ENCODE measurements around the gene PLVAP. TPM values are rescaled to one million over a fixed set of nuclear protein-coding genes. Genes with fewer than 3 reads are reported as not detected.
A peak's percentile ranks its signal among the peaks of the same experiment; 100 is the strongest.

Gene PLVAP
- total RNA-seq, 1 donor from 2014 or later: 0.84 TPM

- no peaks in the 10 kb centered on the region for H3K27me3 Mint-ChIP-seq
- H3K36me3 Mint-ChIP-seq (ENCODE audit: low read depth): peaks cover 46% of the 10 kb centered on the region
- no peak for TF ChIP-seq CTCF (IDR thresholded peaks at IDR 0.05)
- POLR2A ChIA-PET: interaction anchor here (0.6 to 1.1 kb wide), 2 partner anchors 43 to 600 kb away, joined by 3 read pairs; no protein-coding TSS in a partner anchor
- intact Hi-C loops (cut with micrococcal nuclease): no loop called here
- H3K4me3 Mint-ChIP-seq: peak overlapping the region; percentile 92
- no peaks in the 10 kb centered on the region for H3K9me3 Mint-ChIP-seq
- no peak for DNase-seq
- CTCF ChIA-PET: no interaction called here
- H3K4me1 Mint-ChIP-seq: peaks cover 48% of the 10 kb centered on the region
- no peak overlapping the region for H3K27ac Mint-ChIP-seq
- peak; percentile 20 for ATAC-seq (ENCODE audit: low read depth)
Measured at GRCh38 chr19:17402982-17403855, 26.1 kb upstream of the PLVAP start.

- intact Hi-C loops (cut with micrococcal nuclease): no loop called here
- Mint-ChIP-seq H3K27ac (no peak overlapping the region), H3K4me3 (no peak overlapping the region), H3K36me3 (ENCODE audit: low read depth) (peaks cover 50% of the 10 kb centered on the region), H3K9me3 (no peaks in the 10 kb centered on the region), H3K27me3 (no peaks in the 10 kb centered on the region), H3K4me1 (peaks cover 33% of the 10 kb centered on the region)
- no peak for ATAC-seq (ENCODE audit: low read depth)
- ChIA-PET CTCF (no interaction called here), POLR2A (interaction anchor here (0.8 kb wide), 1 partner anchor 624 kb away, joined by 3 read pairs; no protein-coding TSS in a partner anchor)
- no peak for DNase-seq
- no peak for TF ChIP-seq CTCF (IDR thresholded peaks at IDR 0.05)
Measured at GRCh38 chr19:17401628-17402027, 24.5 kb upstream of the PLVAP start.

- DNase-seq (no peak), ATAC-seq (ENCODE audit: low read depth) (no peak)
- Mint-ChIP-seq H3K9me3 (no peaks in the 10 kb centered on the region), H3K36me3 (ENCODE audit: low read depth) (peaks cover 41% of the 10 kb centered on the region), H3K4me1 (peaks cover 17% of the 10 kb centered on the region), H3K27me3 (no peaks in the 10 kb centered on the region), H3K4me3 (no peak overlapping the region), H3K27ac (no peak overlapping the region)
- intact Hi-C loops (cut with micrococcal nuclease): no loop called here
- no peak for TF ChIP-seq CTCF (IDR thresholded peaks at IDR 0.05)
- CTCF ChIA-PET: interaction anchor here (1.2 kb wide), 1 partner anchor 13 kb away, joined by 3 read pairs; no protein-coding TSS in a partner anchor
- POLR2A ChIA-PET: interaction anchor here (0.6 to 1.0 kb wide), 4 partner anchors 8 to 882 kb away, joined by 3 to 4 read pairs (median 3); no protein-coding TSS in a partner anchor
Measured at GRCh38 chr19:17398902-17399527, 21.9 kb upstream of the PLVAP start.

GRCh38 chr19:17394891-17395415 is 17.8 kb upstream of the PLVAP start:
- no peak overlapping the region for H3K27ac Mint-ChIP-seq
- intact Hi-C loops (cut with micrococcal nuclease): loop anchor here (1.0 to 5.0 kb wide), 2 partner anchors 71 to 318 kb away; partner anchors contain the start of genes HAUS8 and MYO9B
- CTCF ChIA-PET: interaction anchor here (1.2 kb wide), 1 partner anchor 70 kb away, joined by 3 read pairs; no protein-coding TSS in a partner anchor
- ATAC-seq (ENCODE audit: low read depth) (no peak), DNase-seq (no peak)
- no peaks in the 10 kb centered on the region for H3K27me3 Mint-ChIP-seq
- H3K9me3 Mint-ChIP-seq: no peaks in the 10 kb centered on the region
- TF ChIP-seq CTCF (IDR thresholded peaks at IDR 0.05): no peak
- H3K4me1 Mint-ChIP-seq: peaks cover 21% of the 10 kb centered on the region
- POLR2A ChIA-PET: interaction anchor here (0.7 to 0.9 kb wide), 2 partner anchors 10 to 75 kb away, joined by 3 read pairs; partner anchors contain the start of genes BST2 and SLC27A1
- H3K36me3 Mint-ChIP-seq (ENCODE audit: low read depth): peaks cover 14% of the 10 kb centered on the region
- H3K4me3 Mint-ChIP-seq: no peak overlapping the region
